CD4-positive, alpha-beta T cell treated with Interleukin-2 at 100 ng/mL for 4 hours (primary cell): ENCODE data around the gene NHSL2.
"Not testable (repeated sequence)": the region's sequence is repeated elsewhere in the genome, so short reads cannot be mapped to it uniquely, and the experiment has no call there.

Experiments used
- DNase-seq: peaks from one replicate; pipeline ENCODE4 v3.0.0-alpha.2; 2020; ENCODE audit warnings: low spot score

Gene NHSL2

DNA sequence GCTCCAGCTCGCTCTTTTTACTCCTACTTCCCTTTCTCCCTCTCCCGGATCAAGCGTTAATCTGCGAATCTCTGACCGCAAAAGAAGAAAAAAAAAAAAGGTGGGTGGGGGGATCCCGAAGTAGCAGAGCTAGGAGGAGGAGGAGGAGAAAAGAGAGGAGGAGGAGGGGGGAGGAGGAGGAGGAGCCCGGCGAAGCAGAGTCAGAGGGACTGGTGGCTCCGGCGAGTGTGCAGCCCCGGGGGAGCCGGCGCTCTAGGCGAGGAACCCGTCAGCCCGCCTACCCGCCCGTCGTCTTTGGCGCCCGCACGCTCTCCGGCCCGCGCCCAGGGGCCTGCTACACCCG, at the start of gene NHSL2:
TSS of gene NHSL2 (plus strand) at position 203 of the 343 bp plus-strand sequence.
- no peak for DNase-seq

DNA sequence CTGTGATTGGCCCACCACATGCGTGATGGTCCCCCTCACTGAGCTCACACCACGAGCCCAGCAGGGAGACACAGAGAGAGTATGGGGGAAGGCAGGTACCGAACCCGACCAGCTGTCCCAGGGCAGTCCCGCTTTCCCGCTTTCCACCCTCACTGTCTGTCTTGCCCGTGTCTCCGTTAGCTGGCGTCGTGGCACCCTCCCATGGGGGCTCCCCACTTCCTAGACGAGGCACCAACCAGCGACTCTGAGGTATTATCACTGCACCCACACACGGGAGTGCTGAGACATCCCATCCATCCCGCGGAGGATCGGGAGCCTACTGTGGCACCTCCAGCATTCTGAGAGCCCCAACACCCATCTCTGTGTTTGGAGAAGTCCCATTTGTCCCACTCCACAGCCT, 43.0 kb upstream of the NHSL2 start:
- DNase-seq = no peak

DNA sequence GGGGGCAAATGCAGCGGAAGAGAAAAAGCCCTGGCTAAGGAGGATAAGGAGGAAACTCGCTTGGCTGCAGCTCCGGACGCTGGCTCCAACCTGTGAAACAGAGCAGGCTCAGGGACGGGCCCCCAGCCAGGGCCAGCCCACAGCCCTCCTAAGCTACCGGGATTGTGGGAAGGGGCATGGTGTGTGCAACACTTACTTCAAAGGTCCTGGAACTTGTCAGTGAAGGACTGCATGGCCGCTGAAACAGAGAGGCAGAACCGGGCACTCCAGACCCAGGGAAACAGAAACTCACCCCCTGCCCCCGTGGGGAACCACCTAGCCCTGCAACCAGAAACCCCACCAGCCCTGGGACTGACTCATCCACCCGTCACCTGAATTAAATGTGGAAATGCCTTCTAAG, 41.1 kb upstream of the NHSL2 start:
- DNase-seq = not testable (repeated sequence)

DNA sequence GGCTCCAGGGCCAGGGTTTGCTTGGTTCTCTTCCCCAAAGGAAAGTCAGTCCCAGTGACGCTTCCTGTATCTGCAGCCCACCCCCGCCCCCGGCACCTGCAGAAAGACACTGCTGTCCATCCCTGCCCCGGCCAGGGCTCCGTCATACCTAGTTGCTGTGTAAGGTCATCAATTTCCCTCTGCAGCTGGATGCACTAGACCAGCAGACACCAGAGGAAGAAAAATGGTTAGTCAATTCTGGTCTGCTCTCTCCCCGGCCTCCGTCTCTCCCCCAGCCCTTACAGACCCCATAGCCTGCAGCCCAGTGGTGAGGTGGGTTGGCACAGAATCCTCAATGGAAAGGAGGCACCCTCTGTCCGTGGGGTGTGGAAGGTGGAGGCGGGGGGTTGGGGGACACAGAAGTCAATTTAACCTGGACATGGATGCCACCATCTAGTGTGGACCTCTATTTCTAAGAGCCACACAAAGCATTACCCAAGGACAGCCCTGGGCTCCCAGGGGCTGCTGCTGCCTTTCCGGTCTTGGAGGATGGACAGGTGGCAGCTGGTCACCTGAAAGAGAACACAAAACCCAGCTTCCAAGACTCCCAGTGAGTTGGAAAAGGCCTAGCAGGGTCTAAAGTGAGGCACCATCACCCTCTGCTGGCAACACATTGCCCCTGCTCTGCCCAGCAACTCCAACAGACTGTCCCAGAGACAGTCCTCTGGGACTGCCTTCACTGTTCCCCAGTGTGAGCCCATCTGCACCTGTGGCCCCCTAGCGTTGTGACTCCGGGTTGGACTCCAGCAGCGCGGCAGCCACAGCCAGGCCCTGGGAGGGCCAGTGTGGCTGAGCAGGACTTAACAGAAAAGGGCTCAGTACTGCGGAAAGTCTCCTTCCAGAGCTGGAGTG, 40.2 kb upstream of the NHSL2 start:
- no peak for DNase-seq

DNA sequence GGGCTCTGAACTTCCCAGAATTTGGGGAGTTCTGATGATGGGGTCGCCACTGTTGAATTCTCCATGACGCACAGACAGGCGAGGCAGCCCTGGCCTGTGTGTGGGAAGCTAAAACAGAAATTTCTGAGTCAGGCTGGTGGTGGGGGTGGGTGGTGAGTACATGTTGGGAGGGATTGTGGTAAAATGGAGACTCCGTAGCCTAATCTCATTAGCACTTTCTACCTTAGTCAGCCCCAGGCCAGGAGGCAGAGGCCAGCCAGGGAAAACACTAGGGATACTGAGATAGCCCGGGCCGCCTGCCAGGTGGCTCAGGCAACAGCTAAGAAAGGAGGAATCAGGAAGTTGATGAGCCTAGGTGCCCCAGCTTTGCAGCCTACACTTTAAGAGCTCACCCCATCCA, 39.3 kb upstream of the NHSL2 start:
- DNase-seq = no peak

DNA sequence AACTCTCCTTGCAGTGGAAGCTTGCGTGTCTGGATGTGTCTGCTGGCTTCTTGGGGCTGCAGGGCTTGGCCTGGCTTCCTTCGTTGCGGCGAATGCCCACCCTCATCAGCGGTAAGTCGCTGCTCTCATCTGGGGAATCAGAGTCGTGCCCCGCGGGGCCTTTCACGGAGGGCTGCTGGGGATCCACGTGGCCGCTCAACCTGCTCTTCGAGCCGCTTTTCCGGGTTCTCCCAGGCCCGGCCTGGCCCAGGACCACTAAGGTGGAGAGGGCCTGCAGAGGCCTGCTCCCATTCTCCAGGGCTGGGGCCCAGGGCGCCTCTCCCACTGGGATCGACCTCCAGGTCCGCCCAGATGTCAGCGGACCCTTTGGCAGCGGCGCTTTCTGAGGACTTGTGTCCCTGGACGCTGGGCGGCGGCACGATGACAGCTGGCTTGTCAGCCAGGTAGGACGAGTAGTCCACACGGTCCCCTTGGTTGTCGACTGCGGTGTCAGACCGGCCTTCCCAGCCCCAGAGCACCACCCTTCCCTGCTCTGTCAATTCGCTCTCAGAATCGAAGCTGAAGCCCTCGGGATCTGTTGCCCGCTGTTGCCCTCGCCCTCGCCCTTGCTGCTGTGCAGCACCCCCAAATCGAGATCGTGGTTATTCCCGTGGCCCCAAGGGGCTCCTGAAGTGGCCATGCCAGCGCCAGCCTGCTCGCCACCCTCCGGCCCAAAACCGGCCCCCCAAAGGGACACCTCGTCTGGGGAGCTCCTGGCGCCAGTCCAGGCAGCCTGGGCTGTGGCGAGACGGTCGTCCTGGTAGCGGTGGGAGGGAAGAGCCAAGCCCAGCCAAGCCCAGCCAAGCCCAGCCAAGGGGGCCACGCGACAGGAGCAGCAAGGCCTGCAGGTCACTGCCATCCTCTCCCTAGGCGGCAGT, 37.8 kb upstream of the NHSL2 start:
- DNase-seq = no peak

DNA sequence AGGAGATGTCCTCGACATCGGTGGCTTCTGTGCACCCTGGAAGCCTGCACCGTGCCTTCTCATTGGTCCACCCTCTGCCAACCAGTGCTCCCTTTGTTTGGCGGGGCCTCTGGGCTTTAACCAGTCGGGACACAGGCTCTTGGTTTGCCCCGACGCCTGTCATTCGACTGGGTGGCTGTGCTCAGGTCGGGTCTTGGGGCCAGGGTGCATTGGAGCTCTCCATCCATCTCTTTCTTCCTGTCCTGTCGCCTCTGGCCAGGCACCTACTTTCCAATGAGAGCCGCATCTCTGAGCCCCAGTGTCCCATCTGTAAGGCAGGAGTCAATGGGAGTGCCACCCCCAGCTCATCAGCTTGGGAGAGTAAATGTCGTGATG, 37.2 kb upstream of the NHSL2 start:
- DNase-seq = no peak

DNA sequence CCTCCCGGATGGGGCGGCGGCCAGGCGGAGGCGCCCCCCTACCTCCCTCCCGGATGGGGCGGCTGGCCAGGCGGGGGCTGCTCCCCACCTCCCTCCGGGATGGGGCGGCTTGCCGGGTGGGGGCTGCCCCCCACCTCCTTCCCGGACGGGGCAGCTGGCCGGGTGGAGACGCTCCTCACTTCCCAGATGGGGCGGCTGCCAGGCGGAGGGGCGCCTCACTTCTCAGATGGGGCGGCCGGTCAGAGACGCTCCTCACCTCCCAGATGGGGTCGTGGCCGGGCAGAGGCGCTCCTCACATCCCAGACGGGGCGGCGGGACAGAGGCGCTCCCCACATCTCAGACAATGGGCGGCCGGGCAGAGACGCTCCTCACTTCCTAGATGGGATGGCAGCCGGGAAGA, 33.8 kb upstream of the NHSL2 start:
- DNase-seq = not testable (repeated sequence)

DNA sequence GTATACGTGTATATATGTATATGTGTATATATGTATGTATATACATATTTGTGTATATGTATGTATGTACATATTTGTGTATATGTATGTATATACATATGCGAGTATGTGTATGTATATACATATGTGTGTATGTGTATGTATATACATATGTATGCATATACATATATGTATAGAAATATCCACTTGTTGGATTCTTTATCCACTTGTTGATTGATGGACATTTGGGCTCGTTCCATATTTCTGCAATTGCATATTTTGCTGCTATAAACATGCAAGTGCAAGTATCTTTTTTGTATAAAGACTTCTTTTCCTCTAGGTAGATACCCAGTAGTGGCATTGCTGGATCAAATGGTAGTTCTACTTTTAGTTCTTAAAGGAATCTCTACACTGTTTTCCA, 25.5 kb upstream of the NHSL2 start:
- no peak for DNase-seq

DNA sequence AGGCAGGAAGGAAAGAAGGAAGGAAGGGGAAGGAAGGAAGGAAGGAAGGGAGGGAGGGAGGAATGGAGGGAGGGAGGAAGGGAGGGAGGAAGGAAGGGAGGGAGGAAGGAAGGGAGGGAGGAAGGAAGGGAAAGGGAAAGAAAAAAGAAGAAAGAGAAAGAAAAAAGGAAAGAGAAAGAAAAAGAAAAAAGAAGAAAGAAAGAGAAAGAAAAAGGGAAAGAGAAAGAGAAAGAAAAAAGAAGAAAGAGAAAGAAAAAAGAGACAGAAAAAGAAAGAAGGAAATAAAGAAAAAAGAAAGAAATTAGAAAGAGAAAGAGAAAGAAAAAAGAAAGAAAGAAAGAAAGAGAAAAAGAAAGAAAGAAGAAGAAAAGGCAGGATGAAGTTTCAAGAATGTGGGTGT, 15.0 kb upstream of the NHSL2 start:
- no peak for DNase-seq

DNA sequence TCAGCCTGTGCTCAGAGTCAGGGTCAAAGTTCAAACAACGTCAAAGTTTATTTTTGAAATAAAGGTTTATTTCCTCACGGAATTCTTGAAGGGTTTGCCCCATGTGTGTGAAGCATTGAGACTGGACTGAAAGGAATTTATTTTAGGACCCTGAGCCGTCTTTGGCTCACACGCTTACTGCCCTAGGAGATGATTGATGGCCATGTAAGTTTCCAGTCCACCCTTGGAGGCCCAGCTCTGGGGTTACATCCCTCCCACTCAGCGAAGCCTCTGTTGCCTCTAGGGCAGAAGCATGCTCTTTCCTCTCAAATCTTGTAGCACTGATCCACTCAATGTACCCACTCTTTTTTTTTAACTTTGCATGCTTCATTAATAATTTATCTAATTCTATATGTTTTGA, 4.5 kb upstream of the NHSL2 start:
- no peak for DNase-seq

DNA sequence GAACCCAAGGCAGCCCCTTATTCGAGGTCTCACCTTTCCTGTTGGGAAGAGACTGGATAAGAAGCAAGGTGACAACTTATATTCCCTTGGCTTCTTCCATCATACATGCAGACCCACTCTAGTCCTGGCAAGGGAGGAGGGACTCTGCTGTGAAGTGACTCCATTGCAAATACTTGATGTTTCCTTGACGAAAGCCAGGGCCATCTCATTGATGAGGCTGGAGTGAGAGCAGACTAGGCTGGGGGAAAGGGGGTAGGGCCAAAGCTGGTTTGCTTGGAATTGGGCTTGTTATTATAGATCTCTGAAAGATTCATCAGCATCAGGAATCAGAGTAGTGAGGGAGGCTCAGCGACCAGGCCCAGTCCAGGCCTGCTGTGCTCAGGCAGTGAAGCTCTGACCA, 2.3 kb upstream of the NHSL2 start:
- DNase-seq = no peak

DNA sequence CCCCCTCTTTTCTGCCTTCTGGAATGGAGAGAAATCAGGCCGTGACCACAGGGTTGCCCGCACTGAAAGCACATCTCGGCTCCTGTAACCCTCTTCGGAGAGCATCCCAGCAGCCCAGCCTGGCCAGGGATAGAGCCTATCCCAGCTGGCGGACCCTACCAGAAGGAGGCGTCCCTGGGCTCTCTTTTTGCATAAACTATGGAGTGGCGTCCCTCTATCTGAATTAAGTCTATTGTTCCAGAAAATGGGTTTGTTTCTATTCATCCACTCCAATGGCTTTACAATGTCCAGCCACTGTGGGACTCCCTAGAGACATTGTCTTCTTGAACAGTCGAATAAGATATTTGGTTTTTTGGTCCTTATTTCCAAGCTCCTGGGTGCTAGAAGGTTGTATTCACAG, 689 bp upstream of the NHSL2 start:
- DNase-seq = no peak

DNA sequence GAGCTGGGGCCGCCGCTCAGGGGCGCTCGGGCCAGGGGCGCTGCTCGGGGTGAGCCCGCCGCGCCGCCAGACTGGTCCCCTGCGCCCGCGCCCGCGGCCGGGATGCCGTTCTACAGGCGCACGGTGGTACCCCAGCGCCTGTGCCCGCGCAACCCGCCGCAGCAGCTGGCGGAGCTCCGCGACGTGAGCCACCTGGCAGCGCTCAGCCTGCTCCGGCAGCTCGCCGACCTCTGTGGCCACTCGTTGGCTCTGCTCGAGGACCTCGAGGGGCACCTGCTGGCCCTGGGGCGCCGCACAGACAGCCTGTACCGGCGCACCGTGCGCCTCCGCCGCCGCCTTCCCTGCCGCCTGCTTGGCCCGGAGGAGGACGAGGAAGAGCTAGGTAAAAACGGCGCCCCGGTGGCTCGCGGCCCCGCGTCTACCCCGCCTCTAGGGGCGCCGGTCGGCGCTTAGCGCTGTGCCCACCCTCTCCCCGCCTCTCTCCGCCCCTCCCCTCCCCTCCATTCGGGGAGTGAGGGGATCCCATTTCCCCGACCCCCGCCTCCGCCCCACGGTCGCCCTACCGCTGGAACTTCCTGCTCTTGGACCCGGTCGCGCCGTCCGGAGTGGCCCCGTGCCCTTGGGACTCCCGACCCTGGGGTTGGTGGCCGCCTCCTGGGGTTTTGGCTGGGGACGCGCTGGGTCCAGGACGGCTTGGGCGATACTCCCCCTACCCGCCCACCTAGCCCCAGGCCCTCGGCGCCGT, 513 bp downstream of the NHSL2 start:
- peak; percentile 13 for DNase-seq

DNA sequence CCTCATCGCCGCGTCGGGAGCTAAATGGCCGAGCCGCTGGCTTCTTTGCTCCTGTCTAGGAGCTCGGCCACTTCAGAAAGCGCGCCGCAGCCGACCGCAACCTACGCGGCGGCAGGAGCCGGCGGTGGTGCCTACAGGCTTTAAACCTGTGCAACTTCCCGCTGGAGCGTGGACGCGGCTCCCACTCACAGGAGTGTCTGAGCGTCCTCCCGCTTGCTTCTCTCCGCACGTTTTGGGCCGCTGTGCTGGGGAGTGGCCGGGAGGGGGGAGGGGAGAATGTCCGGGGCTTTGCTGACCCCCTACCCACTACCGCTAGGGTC, 1.0 kb downstream of the NHSL2 start:
- DNase-seq = no peak

DNA sequence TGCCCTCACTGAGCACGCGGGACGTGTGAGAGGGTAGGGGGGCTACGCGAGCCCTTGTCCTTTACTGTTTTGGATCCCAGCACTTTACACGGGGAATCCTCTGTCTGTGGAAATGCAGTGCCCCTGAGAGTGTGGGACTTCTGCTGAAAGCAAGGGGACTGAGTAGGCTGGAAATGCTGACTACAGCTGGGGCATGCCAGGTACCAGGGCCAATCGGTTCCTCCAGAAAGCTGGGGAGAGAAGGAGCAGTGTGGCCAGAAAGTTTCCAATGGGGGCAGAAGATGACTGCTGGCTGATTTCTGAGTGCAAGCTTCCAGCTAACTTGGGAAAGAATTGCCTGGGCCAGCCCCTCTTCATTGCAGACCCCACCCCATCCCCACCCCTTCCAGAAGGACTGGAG, 1.5 kb downstream of the NHSL2 start:
- no peak for DNase-seq

DNA sequence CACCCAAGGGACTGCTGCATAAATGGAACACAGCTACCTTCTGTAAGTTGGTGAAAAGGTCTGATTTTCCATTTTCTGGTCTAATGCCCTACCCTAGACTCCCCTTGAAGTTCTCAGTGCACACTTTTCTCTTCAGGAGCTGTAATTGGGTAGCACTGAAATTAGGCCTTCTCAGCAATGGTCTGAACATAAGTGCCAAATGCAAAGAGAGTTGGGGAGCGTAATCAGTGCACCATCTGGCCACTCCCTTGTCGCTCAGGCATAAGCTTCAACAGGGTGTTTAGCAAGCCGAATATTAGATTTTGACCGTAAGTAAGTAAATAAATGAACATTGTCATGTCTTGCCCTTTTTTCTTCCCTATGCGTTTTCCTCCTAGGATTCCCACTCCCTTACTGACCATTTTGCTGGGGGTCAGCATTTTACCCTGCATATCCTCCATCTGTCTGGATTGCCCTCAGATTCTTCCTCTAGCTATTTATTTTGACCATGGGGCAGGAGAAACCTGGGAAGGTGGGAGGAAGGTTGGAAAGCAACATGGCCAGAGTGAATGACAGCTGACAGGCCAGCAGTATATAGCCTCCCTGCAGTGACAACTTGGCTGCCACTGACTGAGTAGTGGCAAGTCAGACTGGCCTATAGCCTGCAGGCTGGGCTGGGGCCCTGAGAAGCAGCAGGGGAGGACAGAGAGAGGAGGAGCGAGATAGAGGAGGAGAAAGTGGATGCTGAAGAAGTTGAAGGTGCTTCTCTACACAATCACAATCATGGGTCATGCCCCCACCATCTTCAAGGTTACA, 2.7 kb downstream of the NHSL2 start:
- no peak for DNase-seq

DNA sequence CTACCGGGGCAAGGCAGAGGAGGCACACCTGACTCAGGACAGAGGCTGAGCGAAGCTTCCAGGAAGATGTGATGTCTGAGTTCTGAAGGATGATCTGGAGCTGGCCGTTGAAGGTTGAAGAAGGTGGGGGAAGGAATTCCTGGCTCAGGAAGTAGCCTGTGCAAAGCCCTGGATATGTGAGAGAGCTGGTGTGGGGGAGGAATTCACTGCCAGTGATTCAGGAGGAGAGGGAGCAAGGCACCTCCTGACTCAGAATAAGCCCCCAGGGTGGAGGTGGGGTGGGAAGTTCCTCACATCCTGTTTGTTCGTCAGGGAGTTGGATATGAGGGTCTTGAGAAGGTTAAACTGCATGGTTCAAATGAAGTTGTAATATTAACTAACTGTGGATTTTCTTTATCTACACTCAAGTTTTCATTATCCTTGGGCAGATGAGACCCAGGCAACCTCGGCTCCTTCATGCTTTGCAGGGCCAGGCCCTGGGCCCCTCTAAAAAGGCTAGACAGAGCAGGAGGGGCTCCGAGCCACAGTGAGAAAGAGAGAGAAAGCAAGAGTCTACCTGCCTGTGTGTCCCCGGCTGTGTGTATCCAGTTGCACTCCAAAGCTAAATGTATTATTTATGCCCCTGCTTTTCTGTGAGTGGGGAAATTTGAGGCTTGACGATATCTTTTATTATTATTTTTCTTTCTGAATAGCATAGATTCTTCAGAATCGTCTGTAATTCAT, 7.1 kb downstream of the NHSL2 start:
- DNase-seq = no peak

DNA sequence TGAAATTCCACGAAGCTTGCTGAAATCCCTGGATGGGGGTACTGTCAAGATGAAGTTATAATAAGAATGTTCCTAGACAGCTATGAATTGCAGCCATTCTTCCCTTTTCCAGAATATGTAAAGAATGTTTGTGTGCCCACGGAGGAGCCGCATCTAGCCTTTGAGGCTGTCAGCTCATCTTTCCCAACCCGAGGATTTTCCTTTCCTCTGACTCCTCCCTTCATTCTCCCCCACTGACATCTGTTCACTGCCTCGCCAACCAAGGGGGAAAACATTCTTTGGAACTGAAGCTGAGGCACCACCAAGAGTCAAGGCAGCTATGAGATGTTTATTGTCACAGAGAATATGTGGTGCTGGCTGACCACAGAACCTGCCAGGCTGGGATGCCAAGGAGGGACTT, 8.8 kb downstream of the NHSL2 start:
- DNase-seq = no peak

DNA sequence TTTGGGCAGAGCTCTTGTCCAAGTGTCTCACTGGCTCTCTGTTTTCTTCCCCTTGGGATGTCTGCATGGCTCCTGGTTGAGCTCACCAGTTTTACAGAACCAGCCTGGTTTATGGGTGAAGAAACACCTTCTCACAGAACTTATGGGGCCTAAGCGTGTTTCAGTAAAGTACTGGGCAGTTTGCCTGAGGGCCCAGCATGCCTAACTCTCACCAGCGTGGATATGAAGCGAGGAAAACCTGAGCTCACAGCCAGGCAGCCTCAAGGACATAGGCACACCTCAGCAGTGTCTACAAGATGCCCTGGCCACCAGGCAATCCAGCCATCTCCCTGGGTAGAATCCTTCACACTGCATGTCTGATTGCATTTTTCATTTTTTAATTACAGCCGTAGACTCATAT, 9.2 kb downstream of the NHSL2 start:
- DNase-seq = no peak

DNA sequence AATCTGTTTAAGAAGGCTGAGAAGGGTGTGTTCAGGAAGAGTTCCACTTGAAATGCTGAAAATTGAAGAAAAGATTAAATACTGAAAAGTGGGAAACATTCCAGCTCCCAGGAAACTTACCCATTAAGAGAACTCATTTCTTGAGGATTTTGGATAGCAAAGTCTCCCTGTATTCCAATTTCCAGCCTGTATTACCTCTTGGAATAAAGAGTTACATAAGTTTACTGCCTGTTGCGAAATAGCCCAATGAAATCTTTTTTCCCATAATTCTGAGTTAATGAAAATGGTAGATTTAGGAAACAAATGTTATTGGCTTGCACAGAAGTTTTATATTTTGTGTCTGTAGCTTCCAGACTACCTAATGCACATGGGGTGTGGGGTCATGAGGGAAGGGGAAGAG, 12.0 kb downstream of the NHSL2 start:
- DNase-seq = no peak
